Measurements from ENCODE around the gene MAP3K7. TPM values are rescaled to one million over a fixed set of nuclear protein-coding genes. Genes with fewer than 3 reads are reported as not detected.

The MAP3K7 gene
- total RNA-seq, 1 experiment from 2014 or later, result 26.6 TPM

GRCh38 chr6:90495216-90495817 lies 91.6 kb downstream of the MAP3K7 start:
- Histone ChIP-seq H3K9ac (ENCODE audit: low read length) (no peak overlapping the region), H4K20me1 (ENCODE audit: insufficient read depth) (no peaks in the 10 kb centered on the region), H3K27ac (ENCODE audit: low read depth, low read length) (no peak overlapping the region), H3K4me3 (replicated peaks in 1 of 2; ENCODE audit: low read depth in 1 of 2, low read length in 2 of 2) (no peak overlapping the region), H3K27me3 (ENCODE audit: insufficient read depth, low read length) (no peaks in the 10 kb centered on the region), H2AFZ (ENCODE audit: low read depth, low read length, poor library complexity, severe bottlenecking) (no peak overlapping the region), H3K4me1 (ENCODE audit: control insufficient read depth in 1 of 2, insufficient read depth in 2 of 2, low read length in 2 of 2) (no peaks in the 10 kb centered on the region), H3K36me3 (ENCODE audit: control insufficient read depth in 1 of 2, insufficient read depth in 2 of 2, low read length in 2 of 2) (no peaks in the 10 kb centered on the region), H3K9me3 (ENCODE audit: control insufficient read depth in 1 of 2, insufficient read depth in 1 of 2, low read depth in 1 of 2, low read length in 2 of 2) (no peaks in the 10 kb centered on the region), H3K4me2 (ENCODE audit: low read length) (no peak overlapping the region), H3K9me2 (ENCODE audit: insufficient read depth) (no peaks in the 10 kb centered on the region), H3K79me2 (ENCODE audit: insufficient read depth, low read length) (no peaks in the 10 kb centered on the region)
- no TSS peak for BruUV-seq (replicated peaks)
- ChIA-PET POLR2A (no interaction called here), CTCF (no interaction called here), RAD21 (ENCODE audit: low non-redundant PET in 1 of 2, low total read pairs in 2 of 2, uncharacterized antibody in 2 of 2, unreplicated experiment in 2 of 2) (no interaction called here)
- ATAC-seq (no peak), DNase-seq (ENCODE audit: low read depth, low spot score) (no peak)
- intact Hi-C loops (cut with micrococcal nuclease), result no loop called here
- TF ChIP-seq ATF3 (IDR thresholded peaks at IDR 0.05) (no peak), CTCF (IDR thresholded peaks at IDR 0.05 in 2 of 3, conservative IDR thresholded peaks at IDR 0.05 in 1 of 3; ENCODE audit: borderline replicate concordance in 1 of 3, insufficient read depth in 1 of 3, low read depth in 2 of 3, low read length in 2 of 3) (no peak), EZH2phosphoT487 (IDR thresholded peaks at IDR 0.05; ENCODE audit: borderline replicate concordance) (no peak), YY1 (IDR thresholded peaks at IDR 0.05; ENCODE audit: extremely low read depth, insufficient replicate concordance, low read depth, low read length) (no peak), FOSL1 (IDR thresholded peaks at IDR 0.05; ENCODE audit: low read depth) (no peak), TCF7L2 (IDR thresholded peaks at IDR 0.05; ENCODE audit: borderline replicate concordance, extremely low read depth, insufficient read depth, insufficient read length) (no peak), SRF (IDR thresholded peaks at IDR 0.05; ENCODE audit: low read depth) (no peak), ELF1 (IDR thresholded peaks at IDR 0.05; ENCODE audit: borderline replicate concordance, low read depth) (no peak), RAD21 (IDR thresholded peaks at IDR 0.05; ENCODE audit: low read depth) (no peak), SIN3A (IDR thresholded peaks at IDR 0.05; ENCODE audit: low read depth) (no peak), POLR2AphosphoS5 (IDR thresholded peaks at IDR 0.05; ENCODE audit: low read depth, low read length) (no peak), REST (IDR thresholded peaks at IDR 0.05; ENCODE audit: low read depth) (no peak), JUND (IDR thresholded peaks at IDR 0.05) (no peak)

Measured in HCT116 (cell line).